GM12891 (cell line): ENCODE results near the gene SNX7.

Experiments used
- DNase-seq: peaks from one replicate; pipeline ENCODE4 v3.0.0; 2011; ENCODE audit warnings: low spot score; ENCODE audit not compliant: insufficient read length
- FAIRE-seq: peaks from 2 replicates; lab custom pipeline; 2011; peaks lifted over from hg19 to GRCh38; lab: Jason Lieb, UNC
- PAX5 ChIP-seq: IDR thresholded peaks from 2 replicates; pipeline ENCODE4 v1.6.1; 2011; ENCODE audit warnings: low read length, moderate library complexity, mild to moderate bottlenecking; ENCODE audit not compliant: insufficient read depth, severe bottlenecking
- POLR2A ChIP-seq: IDR thresholded peaks from 2 replicates; pipeline ENCODE4 v1.6.1; 2011; ENCODE audit warnings: low read depth, low read length, control low read depth
- POLR2AphosphoS5 ChIP-seq: IDR thresholded peaks from 2 replicates; pipeline ENCODE4 v1.6.1; 2011; ENCODE audit warnings: low read depth, low read length, control low read depth
- POU2F2 ChIP-seq: IDR thresholded peaks from 2 replicates; pipeline ENCODE4 v1.6.1; 2011; ENCODE audit warnings: low read depth, mild to moderate bottlenecking, control low read depth, low read length, moderate library complexity
- SPI1 ChIP-seq: IDR thresholded peaks from 2 replicates; pipeline ENCODE4 v1.6.1; 2011; ENCODE audit warnings: low read depth, low read length, control low read depth
- TAF1 ChIP-seq: IDR thresholded peaks from 2 replicates; pipeline ENCODE4 v1.6.1; 2011; ENCODE audit warnings: low read depth, low read length, control low read depth

The SNX7 gene

DNA sequence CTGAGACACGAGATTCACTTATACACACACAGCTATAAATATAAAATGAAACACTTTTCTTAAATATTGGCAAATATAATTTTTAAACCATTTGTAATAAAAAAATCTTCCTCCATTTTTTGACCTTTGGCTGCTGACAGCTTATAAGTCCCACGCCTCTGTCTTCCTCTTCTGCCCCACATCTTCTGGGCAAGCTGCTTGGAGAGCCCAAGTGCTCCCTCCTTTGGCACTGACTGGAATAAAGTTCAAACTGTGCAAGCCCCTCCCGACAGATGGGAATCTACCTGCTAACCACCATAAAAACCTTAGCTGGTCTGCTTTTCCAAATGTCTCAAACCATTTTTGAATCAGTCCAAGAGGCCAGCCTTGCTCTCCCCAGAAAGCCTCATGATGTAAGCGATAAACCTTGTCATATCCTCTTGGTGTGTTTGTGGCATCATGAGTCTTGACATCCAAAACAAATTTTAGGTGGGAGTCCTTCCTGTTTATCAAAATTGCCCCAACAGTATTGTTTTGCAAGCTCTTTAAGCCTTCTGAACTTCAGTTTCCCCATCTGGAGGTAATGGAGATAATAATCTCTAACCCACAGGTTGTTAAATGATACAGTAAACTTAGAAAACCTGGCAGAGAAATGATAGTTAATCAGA, 99.8 kb downstream of the SNX7 start:
- FAIRE-seq (no peak), DNase-seq (no peak)
- TF ChIP-seq POLR2AphosphoS5 = no peak
- TF ChIP-seq SPI1 = no peak
- TF ChIP-seq PAX5 = no peak
- no peak for TF ChIP-seq TAF1
- no peak for TF ChIP-seq POU2F2
- TF ChIP-seq POLR2A = no peak

DNA sequence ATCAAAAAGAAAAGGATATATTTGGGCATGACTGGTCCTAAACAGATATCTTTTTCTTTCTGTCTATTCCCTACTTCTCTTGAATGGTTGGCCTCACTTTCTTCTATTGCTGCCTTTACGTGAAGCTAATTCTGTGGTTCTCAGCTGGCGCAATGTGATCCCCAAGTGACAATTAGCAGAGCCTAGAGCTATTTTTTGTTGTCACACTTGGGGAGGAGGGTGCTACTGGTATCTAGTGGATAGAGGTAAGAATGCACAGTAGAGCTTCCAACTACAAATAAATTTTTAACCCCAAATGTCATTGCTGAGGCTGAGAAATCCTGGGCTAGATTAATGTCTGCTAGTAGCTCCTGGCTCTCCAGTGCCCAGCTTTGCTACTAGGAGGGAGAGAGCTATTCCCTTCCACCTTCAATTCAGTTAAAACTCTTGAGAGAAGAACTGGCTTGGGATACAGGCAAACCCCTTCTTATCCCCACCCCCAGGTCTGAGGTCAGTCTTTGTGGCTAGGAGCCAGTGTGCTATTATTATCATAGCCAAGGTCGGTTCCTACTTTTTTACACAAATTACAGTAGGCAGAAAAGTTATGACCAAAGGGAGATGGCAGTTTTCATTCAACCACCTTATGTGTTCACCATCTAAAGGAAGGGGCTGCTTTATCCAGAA, 102.1 kb downstream of the SNX7 start:
- FAIRE-seq = no peak
- TF ChIP-seq POU2F2 = no peak
- TF ChIP-seq POLR2A = no peak
- no peak for TF ChIP-seq PAX5
- no peak for TF ChIP-seq POLR2AphosphoS5
- no peak for TF ChIP-seq SPI1
- no peak for TF ChIP-seq TAF1
- no peak for DNase-seq

DNA sequence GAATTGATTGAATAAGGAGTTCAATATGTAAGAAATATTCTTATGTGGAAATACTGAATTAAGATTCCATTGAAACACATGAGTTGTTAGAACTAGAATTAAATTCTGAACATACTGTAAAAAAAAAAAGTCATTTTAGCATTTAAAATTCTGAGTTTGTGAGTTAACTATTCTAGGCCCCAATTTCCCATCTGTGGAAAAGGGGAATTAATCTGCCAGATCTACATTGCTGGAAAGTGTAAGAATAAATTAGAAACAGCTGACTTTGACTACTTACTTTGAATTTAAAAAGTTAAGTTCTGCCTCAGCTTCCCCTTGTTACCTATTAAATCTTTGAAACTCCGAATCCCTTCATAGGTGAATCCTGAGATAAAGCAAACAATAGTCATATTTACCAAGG, 103.0 kb downstream of the SNX7 start:
- FAIRE-seq (no peak), DNase-seq (no peak)
- TF ChIP-seq POU2F2 (no peak), POLR2AphosphoS5 (no peak), SPI1 (no peak), PAX5 (no peak), POLR2A (no peak), TAF1 (no peak)

DNA sequence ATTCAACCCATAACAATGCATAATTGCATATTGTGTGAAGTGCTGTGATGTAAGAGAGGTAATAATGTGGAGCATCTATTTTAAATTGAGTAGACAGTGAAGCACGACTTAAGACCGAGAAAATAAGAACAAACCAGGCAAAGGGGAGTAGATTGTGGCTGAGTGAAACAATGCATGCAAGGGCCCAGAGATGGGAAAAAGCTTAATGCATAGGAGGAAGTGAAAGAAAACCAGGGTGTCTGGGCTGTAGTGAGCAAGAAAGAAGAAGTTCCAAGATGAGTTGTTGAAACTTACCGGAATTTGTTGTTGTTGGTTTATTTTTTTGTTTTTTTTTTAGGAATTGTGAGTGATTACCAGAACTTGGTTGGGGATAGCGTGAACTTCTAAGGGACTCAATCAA, 104.7 kb downstream of the SNX7 start:
- FAIRE-seq = no peak

DNA sequence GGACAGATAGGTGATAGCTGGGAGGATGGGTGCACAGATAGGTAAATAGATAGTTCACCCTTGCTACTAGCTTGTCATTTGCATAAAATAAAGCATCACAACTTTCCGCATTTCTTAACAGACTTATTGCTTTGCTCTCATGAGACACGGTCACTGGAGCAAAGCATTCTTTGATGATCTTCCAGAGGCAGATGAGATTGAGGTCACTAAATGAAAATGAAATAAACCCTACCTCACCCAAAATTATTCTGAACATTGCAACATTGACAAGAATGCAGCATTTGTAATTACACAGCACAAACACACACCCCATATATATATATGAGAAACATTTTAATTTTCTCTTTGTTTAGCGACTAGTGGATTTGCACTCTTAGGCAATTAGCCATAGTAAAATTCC, 107.6 kb downstream of the SNX7 start:
- TF ChIP-seq POU2F2 = no peak
- no peak for FAIRE-seq

More for the DNA sequence above, 104.7 kb downstream of the SNX7 start:
- TF ChIP-seq TAF1 = no peak
- TF ChIP-seq SPI1 = peak; percentile 76
- no peak for DNase-seq

DNA sequence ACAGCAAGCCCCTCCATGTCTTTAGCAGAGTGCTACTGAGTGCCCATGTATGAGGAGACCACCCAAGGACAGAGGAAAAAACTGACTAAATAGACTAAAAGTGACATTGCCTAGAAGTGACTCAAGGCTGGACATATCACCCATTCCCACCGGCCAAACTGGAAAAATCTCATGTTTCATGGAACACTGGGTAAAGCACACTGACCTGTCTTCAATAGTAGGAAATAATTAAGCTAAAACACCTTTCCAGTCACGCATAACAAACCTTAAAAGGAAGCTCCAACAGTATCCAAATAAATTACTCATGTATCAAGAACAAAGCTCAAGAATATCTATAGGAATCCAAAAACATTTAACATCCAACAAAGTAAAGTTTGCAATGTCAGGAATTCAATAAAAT, 120.4 kb downstream of the SNX7 start:
- no peak for DNase-seq
- no peak for TF ChIP-seq TAF1
- TF ChIP-seq POLR2AphosphoS5 = no peak
- no peak for TF ChIP-seq POLR2A
- no peak for TF ChIP-seq POU2F2
- TF ChIP-seq PAX5 = no peak
- TF ChIP-seq SPI1 = no peak
- no peak for FAIRE-seq

More for the DNA sequence above, 107.6 kb downstream of the SNX7 start:
- no peak for DNase-seq

DNA sequence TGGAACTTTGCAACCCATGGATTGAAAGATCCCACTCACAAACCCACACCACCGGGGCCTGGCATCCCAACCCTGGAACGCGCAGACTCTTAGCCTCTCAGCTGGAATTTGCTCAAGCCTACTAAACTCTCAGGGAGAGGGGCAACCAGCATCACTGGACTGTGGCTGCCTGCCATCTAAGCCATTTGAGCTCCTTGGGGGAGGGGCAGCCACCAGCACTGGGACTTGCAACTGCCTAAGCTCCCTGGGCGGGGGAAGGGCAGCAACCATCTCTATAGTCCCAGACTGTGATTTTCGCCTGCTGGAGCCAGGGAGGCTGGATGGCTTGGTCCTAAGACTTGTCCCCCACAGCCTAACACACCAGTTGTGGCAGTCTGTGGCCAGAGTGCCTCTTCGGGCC, 122.3 kb downstream of the SNX7 start:
- no peak for TF ChIP-seq TAF1
- no peak for TF ChIP-seq POU2F2
- no peak for TF ChIP-seq POLR2A
- TF ChIP-seq SPI1 = no peak
- TF ChIP-seq POLR2AphosphoS5 = no peak
- TF ChIP-seq PAX5 = no peak
- FAIRE-seq (no peak), DNase-seq (no peak)

DNA sequence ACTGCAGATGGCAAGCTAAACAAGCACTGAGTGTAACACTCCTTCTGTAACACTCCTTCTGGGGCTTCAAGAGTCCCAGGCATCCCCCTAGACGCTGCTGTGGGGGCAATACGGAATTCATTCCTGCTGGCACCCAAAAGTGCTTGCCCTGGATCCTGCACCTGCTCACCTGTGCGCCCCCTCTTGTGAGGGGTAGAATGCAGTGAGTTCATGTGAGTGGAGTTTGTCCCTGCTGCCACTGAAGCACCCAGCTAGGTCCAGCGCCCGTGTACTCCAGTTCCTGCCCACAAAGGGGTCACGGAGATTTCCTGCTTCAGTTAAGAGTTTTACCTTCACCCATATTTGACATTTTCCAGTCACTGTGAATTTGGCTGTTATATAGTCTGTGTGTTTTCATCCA, 130.0 kb downstream of the SNX7 start:
- FAIRE-seq (no peak), DNase-seq (no peak)
- TF ChIP-seq POLR2AphosphoS5 (no peak), POU2F2 (no peak), POLR2A (no peak), PAX5 (no peak), TAF1 (no peak), SPI1 (no peak)

DNA sequence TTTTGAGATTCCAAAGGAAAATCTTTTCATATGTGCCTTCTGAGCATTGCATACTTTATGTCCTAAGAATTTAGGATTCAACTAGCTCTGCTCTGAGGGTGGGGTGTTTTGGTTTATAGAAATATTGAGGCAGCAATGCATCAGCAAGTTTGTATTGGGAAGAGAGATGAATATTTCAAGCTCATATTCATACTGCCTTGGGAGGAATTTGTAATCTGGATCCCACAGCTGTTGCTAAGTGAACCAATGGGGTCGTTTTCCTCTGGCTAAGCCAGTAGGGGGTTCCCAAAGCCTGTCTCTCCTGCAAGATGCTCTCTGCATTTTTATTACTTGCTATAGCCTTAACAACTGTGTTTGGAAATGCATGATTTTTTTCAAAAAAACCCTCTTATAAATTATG, 130.6 kb downstream of the SNX7 start:
- TF ChIP-seq POLR2AphosphoS5 (no peak), POU2F2 (no peak), PAX5 (no peak), POLR2A (no peak), SPI1 (no peak), TAF1 (no peak)
- FAIRE-seq (no peak), DNase-seq (no peak)

DNA sequence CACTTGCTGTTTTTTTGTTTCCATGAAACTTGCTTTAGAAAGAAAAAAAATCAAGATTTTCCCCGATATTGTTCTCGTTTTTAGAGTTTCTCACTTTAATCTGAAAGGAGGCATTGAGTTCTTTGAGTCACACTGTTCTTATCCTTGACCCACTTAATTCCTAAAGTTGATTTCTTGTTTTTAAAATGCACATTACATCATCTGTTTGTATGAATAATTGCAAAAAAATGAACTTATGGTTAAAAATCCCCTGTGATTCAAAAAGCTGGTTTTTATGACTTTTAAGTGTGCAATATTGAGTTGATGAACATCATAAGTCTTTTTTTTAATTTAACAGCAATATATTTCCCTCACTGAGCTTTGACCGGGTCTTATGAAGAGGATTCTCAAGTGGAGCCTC, 131.6 kb downstream of the SNX7 start:
- FAIRE-seq (no peak), DNase-seq (no peak)
- TF ChIP-seq POLR2A (no peak), POU2F2 (no peak), POLR2AphosphoS5 (no peak), TAF1 (no peak), SPI1 (no peak), PAX5 (no peak)
